ENCODE measurements around the gene CCPG1.

The CCPG1 gene

DNA sequence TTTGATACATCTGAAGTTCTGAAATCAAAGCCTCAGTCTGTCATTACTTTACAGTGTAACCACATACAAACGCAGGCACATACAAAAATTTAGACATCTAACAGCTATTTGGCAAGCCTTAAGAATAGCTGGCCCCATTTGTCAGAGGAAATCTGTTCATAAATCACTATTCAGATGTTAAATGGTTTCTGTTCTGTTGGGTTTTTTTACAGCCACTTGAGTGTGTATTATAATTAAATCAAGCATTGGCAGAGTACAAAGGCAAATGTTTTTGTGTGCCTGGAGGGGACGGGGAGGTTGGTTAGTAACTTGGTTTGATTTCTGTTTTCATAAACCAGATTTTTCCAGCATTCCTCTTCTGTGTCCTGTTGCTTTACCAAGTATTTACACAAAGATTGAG lies 65.0 kb downstream of the CCPG1 start:
- no peak for TF ChIP-seq EZH2phosphoT487 (IDR thresholded peaks at IDR 0.05; ENCODE audit: borderline replicate concordance, low read length)
- TF ChIP-seq, protein P1, sequence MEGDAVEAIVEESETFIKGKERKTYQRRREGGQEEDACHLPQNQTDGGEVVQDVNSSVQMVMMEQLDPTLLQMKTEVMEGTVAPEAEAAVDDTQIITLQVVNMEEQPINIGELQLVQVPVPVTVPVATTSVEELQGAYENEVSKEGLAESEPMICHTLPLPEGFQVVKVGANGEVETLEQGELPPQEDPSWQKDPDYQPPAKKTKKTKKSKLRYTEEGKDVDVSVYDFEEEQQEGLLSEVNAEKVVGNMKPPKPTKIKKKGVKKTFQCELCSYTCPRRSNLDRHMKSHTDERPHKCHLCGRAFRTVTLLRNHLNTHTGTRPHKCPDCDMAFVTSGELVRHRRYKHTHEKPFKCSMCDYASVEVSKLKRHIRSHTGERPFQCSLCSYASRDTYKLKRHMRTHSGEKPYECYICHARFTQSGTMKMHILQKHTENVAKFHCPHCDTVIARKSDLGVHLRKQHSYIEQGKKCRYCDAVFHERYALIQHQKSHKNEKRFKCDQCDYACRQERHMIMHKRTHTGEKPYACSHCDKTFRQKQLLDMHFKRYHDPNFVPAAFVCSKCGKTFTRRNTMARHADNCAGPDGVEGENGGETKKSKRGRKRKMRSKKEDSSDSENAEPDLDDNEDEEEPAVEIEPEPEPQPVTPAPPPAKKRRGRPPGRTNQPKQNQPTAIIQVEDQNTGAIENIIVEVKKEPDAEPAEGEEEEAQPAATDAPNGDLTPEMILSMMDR (IDR thresholded peaks at IDR 0.05; ENCODE audit: low read depth, low read length, poor library complexity, severe bottlenecking) = no peak
- Histone ChIP-seq H4K20me1 (ENCODE audit: control insufficient read depth, insufficient read depth, low read depth, low read length) (no peaks in the 10 kb centered on the region), H3K36me3 (ENCODE audit: control insufficient read depth, low read length) (peaks cover 20% of the 10 kb centered on the region; the same call in 1 of the 2 replicates), H3K4me1 (ENCODE audit: control insufficient read depth, low read length) (no peaks in the 10 kb centered on the region), H3K9me2 (replicated peaks; ENCODE audit: control insufficient read depth, low read length) (no peaks in the 10 kb centered on the region), H3F3A (ENCODE audit: control insufficient read depth, insufficient read depth) (no peaks in the 10 kb centered on the region), H3K79me2 (ENCODE audit: control insufficient read depth, low read length) (no peaks in the 10 kb centered on the region), H3K27ac (ENCODE audit: low read depth, low read length) (no peak overlapping the region), H3K4me3 (ENCODE audit: low read length) (no peak overlapping the region), H3K9me3 (ENCODE audit: control insufficient read depth, insufficient read depth, low read length) (no peaks in the 10 kb centered on the region), H3K27me3 (ENCODE audit: control insufficient read depth, low read length) (no peaks in the 10 kb centered on the region), H3K4me2 (ENCODE audit: low read length) (no peak overlapping the region)

DNA sequence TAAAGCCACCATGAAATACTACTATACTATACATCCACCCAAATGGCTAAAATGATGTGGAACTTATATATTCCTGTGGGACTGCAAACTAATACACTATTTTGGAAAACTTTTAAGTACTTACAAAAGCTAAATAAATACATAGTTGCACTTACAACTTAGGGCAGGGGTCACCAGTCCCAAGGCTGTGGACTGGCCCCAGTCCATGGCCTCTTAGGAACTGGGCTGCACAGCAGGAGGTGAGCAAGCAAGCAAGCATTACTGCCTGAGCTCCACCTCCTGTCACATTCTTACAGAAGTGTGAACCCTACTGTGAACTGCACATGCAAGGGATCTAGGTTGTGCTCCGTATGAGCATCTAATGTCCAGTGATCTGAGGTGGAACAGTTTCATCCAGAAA lies 71.0 kb downstream of the CCPG1 start:
- no peaks in the 10 kb centered on the region for H3K9me2 ChIP-seq (replicated peaks; ENCODE audit: control insufficient read depth, low read length)
- no peaks in the 10 kb centered on the region for H3K4me1 ChIP-seq (ENCODE audit: control insufficient read depth, low read length)
- TF ChIP-seq EZH2phosphoT487 (IDR thresholded peaks at IDR 0.05; ENCODE audit: borderline replicate concordance, low read length) = no peak
- TF ChIP-seq, protein P1 (IDR thresholded peaks at IDR 0.05; ENCODE audit: low read depth, low read length, poor library complexity, severe bottlenecking) = no peak
- H3K27me3 ChIP-seq (ENCODE audit: control insufficient read depth, low read length) = no peaks in the 10 kb centered on the region
- no peaks in the 10 kb centered on the region for H3K9me3 ChIP-seq (ENCODE audit: control insufficient read depth, insufficient read depth, low read length)
- peaks cover 35% of the 10 kb centered on the region for H3K36me3 ChIP-seq (ENCODE audit: control insufficient read depth, low read length)
- H3K4me3 ChIP-seq (ENCODE audit: low read length) = no peak overlapping the region
- H3K27ac ChIP-seq (ENCODE audit: low read depth, low read length) = no peak overlapping the region
- H3K4me2 ChIP-seq (ENCODE audit: low read length) = no peak overlapping the region
- H4K20me1 ChIP-seq (ENCODE audit: control insufficient read depth, insufficient read depth, low read depth, low read length) = no peaks in the 10 kb centered on the region
- H3K79me2 ChIP-seq (ENCODE audit: control insufficient read depth, low read length) = no peaks in the 10 kb centered on the region
- H3F3A ChIP-seq (ENCODE audit: control insufficient read depth, insufficient read depth) = no peaks in the 10 kb centered on the region

DNA sequence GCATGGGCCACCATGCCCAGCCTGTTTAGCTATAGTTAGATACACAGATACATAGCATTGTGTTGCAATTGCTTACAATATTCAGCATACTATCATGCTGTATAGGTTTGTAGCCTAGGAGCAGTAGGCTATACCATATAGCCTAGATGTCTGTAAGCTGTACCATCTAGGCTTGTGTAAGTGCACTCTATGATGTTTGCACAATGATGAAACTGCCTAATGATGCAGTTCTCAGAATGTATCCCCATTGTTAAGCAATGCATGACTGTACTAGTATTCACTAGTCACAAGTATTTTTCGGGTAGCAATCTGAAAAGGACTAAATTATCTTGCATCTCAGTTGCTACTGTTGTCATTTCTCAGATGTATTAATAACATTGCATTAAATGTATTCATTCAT lies 73.2 kb downstream of the CCPG1 start:
- no peaks in the 10 kb centered on the region for H3K79me2 ChIP-seq (ENCODE audit: control insufficient read depth, low read length)
- H3K36me3 ChIP-seq (ENCODE audit: control insufficient read depth, low read length) = peaks cover 44% of the 10 kb centered on the region
- no peaks in the 10 kb centered on the region for H3K9me2 ChIP-seq (replicated peaks; ENCODE audit: control insufficient read depth, low read length)
- H3K9me3 ChIP-seq (ENCODE audit: control insufficient read depth, insufficient read depth, low read length) = no peaks in the 10 kb centered on the region
- H3K4me1 ChIP-seq (ENCODE audit: control insufficient read depth, low read length) = no peaks in the 10 kb centered on the region
- TF ChIP-seq, protein P1 (IDR thresholded peaks at IDR 0.05; ENCODE audit: low read depth, low read length, poor library complexity, severe bottlenecking) = no peak
- no peak for TF ChIP-seq EZH2phosphoT487 (IDR thresholded peaks at IDR 0.05; ENCODE audit: borderline replicate concordance, low read length)
- no peak overlapping the region for H3K4me2 ChIP-seq (ENCODE audit: low read length)
- H3K4me3 ChIP-seq (ENCODE audit: low read length) = no peak overlapping the region
- no peaks in the 10 kb centered on the region for H3K27me3 ChIP-seq (ENCODE audit: control insufficient read depth, low read length)
- no peaks in the 10 kb centered on the region for H3F3A ChIP-seq (ENCODE audit: control insufficient read depth, insufficient read depth)
- H3K27ac ChIP-seq (ENCODE audit: low read depth, low read length) = no peak overlapping the region
- H4K20me1 ChIP-seq (ENCODE audit: control insufficient read depth, insufficient read depth, low read depth, low read length) = no peaks in the 10 kb centered on the region

DNA sequence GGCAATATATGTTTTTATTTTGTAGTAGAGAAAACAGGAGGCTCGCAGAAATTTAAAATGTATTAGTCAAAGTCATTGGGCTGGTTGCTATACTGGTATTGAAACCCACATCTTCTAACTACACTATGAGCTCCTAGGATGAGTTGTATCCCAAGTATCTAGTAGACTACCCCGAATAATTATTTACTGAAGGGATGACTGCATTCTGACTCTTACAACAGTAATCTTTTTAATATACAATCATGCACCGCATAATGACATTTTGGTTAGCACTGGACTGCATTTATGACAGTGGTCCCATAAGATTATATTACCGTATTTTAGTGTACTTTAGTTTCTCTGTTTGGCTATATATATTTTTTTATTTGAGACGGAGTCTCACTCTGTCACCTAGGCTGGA lies 73.8 kb downstream of the CCPG1 start:
- Histone ChIP-seq H3K9me3 (ENCODE audit: control insufficient read depth, insufficient read depth, low read length) (no peaks in the 10 kb centered on the region), H3K4me1 (ENCODE audit: control insufficient read depth, low read length) (no peaks in the 10 kb centered on the region), H3K27ac (ENCODE audit: low read depth, low read length) (no peak overlapping the region), H3K9me2 (replicated peaks; ENCODE audit: control insufficient read depth, low read length) (no peaks in the 10 kb centered on the region), H3K36me3 (ENCODE audit: control insufficient read depth, low read length) (peaks cover 40% of the 10 kb centered on the region), H4K20me1 (ENCODE audit: control insufficient read depth, insufficient read depth, low read depth, low read length) (no peaks in the 10 kb centered on the region), H3K4me2 (ENCODE audit: low read length) (no peak overlapping the region), H3K4me3 (ENCODE audit: low read length) (no peak overlapping the region), H3K79me2 (ENCODE audit: control insufficient read depth, low read length) (no peaks in the 10 kb centered on the region), H3K27me3 (ENCODE audit: control insufficient read depth, low read length) (no peaks in the 10 kb centered on the region), H3F3A (ENCODE audit: control insufficient read depth, insufficient read depth) (no peaks in the 10 kb centered on the region)
- TF ChIP-seq, protein P1 (IDR thresholded peaks at IDR 0.05; ENCODE audit: low read depth, low read length, poor library complexity, severe bottlenecking) = no peak
- TF ChIP-seq EZH2phosphoT487 (IDR thresholded peaks at IDR 0.05; ENCODE audit: borderline replicate concordance, low read length) = no peak
